Gastroesophageal sphincter (tissue), 3 donors: ENCODE results near the gene TEX38.

Experiments used
- CTCF ChIP-seq, 4 experiments: fragments of 200-600 bp in 2 of 4; fragments of 450-650 bp in 2 of 4; sonication (generic) in 1 of 4; IDR thresholded peaks; one replicate each; pipeline ENCODE4 v1.5.1; 2017 to 2019; ENCODE audit warnings: antibody characterized with exemption in 4 of 4, mild to moderate bottlenecking in 2 of 4, moderate library complexity in 2 of 4
- EP300 ChIP-seq: sonication (generic); formaldehyde crosslinking; IDR thresholded peaks from one replicate; pipeline ENCODE4 v1.6.1; 2017; ENCODE audit warnings: antibody characterized with exemption, mild to moderate bottlenecking
- POLR2A ChIP-seq, 2 donors: fragments of 450-650 bp; IDR thresholded peaks; one replicate each; pipeline ENCODE4 v1.6.1; 2017; ENCODE audit warnings: antibody characterized with exemption in 2 of 2, mild to moderate bottlenecking in 2 of 2, moderate library complexity in 1 of 2
- POLR2AphosphoS5 ChIP-seq: sonication (generic); formaldehyde crosslinking; IDR thresholded peaks from one replicate; pipeline ENCODE4 v1.6.1; 2017; ENCODE audit warnings: antibody characterized with exemption

GRCh38 chr1:46689897-46690296, 18.2 kb downstream of the TEX38 start:
- TF ChIP-seq CTCF (IDR thresholded peaks at IDR 0.05) (no peak), POLR2A (IDR thresholded peaks at IDR 0.05) (no peak), POLR2AphosphoS5 (no peak), EP300 (no peak)
